Colon (tissue), 2 donors: ENCODE data around the gene SLC45A3.

Experiments used
- FAIRE-seq: peaks from 2 replicates; lab custom pipeline; 2012; peaks lifted over from hg19 to GRCh38; lab: Jason Lieb, UNC
- donor health status: control.
- donor health status: control.

Gene SLC45A3

DNA sequence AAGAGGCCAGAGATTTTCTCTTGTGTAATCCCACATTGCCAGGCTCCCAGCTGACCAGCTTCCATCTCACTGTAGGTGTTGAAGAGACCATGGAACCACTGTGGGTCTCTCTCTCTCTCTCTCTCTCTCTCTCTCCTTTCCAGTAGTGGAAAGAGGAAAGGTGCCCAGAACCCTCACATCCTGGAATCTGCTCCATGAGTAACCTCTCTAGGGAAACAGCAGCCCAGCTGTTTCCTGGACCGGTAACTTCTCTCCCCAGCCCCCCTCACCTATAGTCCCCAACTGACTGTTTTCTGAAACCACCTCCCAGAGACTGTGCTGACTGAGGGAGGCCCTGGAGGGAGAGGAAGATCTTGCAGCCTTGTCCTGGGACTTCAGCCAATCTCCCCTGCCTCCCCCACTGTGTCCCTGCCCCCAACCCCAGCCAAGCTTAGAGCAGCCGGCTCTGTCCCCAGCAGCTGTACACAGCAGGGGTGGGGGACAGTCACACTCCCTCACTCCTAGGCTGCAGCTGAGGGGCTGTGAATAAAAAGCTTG lies 20.6 kb upstream of the SLC45A3 start:
- FAIRE-seq = no peak

DNA sequence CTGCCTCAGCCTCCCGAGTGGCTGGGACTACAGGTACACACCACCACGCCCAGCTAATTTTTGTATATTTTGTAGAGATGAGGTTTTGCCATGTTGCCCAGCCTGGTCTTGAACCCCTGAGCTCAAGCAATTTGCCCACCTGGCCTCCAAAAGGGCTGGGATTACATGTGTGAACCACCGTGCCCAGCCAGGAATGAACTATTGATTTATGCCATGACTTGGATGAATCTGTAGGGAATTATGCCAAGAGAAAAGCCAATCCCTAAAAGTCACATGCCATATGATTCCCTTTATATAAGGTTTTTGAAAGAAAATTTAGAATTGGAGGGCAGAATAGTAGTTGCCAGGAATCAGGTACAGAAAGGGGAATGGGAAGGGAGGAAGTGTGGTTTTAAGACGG lies 19.1 kb upstream of the SLC45A3 start:
- no peak for FAIRE-seq

DNA sequence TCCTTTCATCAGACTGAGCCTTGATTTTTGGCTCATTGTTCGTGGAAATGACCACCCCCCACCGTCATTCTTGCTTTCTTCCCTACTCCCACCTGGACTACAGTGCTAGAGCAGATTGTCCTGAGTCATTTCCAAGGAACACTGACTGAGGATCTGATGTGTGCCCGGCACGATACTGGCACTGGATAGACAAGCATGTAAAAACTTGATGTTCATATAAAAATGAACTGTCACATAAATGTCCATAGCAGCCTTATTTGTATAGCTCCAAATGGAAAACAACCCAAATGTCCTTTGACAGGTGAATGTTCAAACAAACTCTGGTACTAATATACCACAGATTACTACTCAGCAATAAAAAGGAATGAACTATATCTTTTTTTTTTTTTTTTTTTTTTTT lies 18.6 kb upstream of the SLC45A3 start:
- no peak for FAIRE-seq

DNA sequence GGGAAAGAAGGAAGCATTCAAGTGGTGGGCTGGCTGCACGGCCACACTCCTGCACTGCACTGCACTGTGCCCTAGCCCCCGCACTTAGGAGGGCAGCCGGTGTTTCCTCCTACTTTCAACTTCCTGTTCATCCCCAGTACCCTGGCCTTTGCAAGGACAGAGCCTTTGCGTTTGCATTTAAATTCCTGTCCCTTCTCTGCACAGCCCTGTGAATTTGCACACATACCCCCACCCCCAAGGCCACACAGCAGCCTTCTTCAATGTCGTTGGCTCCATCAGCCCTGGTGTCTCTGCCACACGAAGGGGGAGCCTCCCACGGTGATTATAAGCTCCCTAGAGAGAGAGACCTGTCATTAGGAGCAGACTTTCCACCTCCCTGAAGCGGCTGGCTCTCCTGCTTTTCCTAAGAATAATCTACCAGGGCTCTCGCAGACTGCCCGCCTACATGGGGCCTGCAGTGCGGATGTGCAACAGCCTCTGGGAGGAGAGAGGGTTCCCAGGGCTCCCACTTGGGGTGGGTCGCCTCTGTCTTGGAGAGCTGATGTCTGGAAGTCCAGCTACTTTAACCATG lies 13.2 kb upstream of the SLC45A3 start:
- FAIRE-seq = no peak

DNA sequence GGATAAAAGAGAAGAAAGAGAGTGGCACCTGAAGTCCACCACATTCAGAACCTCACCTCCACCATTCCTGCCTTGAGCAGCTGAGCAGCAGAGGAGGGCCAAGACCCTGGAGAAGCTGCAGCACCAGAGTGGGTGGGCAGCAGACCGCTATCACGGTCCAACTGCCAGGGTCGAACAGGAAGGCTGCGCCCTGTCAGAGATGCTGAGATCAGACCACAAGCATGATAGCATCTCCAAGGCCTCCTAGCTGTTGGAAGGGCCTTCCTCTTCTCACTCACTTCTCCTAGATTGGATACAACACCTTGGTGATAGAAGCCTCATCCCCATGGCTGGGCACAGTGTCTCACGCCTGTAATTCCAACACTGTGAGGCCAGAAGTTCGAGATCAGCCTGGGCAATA lies 12.1 kb upstream of the SLC45A3 start:
- no peak for FAIRE-seq

DNA sequence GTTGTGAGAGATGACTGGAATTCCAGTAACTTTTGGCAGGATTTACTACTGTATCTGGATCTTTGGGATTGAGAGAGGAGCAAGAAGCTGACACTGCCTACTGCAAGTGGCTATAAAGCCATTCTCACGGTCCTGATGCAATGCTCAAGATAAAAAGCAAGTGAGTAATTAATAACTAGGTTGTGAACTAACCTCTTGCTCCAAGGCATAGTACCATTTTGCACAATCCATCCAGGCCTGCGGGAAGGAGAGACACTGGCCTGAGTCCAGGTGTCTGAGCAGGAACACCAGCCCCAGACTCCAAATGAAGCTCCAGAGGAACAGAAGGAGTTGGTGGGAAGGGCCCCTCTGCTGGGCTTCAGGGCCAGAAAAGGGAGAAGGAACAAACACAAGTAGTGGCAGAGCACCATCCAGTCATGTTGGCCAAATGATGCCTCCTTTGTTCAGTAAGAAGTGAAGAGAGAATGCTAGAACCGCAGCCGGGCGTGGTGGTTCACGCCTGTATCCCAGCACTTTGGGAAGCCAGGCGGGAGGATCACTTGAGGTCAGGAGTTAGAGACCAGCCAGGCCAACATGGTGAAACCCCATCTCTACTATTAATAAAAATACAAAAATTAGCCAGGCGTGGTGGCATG lies 9.9 kb upstream of the SLC45A3 start:
- FAIRE-seq = no peak

DNA sequence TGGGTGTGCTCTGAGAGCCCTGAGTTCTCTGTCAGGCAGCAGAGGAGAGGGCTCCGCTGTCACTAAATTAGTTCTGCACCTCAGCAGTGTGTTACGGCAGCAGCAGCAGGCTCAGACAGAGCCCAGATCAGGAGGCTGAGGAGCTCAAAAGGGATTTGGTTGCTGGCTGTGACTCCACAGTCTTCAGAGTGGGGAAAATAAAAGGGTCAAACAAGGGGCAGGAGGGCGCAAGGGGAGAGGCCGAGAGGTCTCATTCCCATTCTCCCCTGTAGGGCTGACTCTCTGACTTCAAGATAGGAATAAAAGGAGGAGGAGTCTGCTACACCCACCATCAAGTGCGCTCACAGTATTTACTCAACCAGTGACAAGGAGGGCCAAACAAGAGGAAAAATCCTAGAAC lies 9.2 kb upstream of the SLC45A3 start:
- FAIRE-seq = no peak

DNA sequence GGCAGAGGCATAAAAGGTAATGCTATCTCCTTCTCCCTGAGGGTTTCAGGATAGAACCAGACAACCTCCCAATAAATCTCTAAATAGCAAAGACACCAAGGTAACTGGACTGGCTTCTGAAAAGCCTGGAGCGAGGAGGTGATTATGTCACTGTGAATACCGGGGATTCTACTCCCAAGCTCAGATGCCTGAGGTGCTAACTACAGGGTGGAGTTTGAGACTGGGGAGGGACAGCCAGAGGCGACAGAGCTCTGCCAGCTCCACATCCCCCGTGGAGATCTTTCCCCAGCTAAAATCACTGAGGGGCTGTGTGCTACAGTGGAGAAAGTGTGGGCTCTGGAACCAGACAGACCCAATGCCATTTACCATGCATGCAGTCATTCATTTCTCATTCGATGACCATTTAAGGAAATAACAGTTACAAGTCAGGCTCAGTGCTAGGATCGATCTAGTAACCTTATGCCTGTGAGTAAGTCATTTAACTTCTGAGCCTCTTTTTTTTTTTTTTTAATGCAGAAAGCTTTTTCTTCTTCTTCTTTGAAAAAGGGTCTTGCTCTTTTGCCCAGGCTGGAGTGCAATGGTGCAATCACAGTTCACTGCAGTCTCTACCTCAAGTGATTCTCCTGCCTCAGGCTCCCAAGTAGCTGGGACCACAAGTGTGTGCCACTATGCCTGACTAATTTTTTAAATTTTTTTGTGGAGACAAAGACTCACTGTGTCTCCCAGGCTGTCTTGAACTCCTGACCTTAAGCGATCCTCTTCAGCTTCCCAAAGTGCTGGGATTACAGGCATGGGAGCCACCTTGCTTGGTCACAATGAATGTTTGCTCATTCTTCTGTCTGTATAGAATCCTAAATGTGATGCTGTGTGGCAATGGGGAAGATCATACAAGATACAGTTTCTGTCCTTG lies 8.1 kb upstream of the SLC45A3 start:
- no peak for FAIRE-seq

- FAIRE-seq = no peak
These were observed 6.9 kb upstream of the SLC45A3 start for GRCh38 chr1:205687242-205687641.

DNA sequence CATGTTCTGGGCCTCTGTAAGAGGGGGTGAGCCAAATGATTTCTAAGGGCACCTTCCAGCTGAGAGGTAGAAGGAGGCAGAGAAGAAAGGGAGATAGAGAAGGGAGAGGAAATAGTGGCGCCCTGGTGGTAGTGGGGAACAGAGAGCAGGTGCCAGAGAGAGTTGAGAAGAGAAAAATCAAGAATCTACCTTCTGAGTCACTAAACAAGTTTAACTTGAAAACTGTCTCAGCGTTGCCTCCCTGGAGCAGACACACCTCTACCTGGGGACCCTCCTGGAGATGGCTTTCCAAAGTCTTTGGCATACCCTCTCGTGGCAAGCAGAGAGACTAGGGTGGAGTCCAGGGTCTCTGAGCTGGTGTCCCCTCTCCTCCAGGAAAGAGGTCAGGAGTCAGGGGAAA lies 1.1 kb upstream of the SLC45A3 start:
- FAIRE-seq = no peak

DNA sequence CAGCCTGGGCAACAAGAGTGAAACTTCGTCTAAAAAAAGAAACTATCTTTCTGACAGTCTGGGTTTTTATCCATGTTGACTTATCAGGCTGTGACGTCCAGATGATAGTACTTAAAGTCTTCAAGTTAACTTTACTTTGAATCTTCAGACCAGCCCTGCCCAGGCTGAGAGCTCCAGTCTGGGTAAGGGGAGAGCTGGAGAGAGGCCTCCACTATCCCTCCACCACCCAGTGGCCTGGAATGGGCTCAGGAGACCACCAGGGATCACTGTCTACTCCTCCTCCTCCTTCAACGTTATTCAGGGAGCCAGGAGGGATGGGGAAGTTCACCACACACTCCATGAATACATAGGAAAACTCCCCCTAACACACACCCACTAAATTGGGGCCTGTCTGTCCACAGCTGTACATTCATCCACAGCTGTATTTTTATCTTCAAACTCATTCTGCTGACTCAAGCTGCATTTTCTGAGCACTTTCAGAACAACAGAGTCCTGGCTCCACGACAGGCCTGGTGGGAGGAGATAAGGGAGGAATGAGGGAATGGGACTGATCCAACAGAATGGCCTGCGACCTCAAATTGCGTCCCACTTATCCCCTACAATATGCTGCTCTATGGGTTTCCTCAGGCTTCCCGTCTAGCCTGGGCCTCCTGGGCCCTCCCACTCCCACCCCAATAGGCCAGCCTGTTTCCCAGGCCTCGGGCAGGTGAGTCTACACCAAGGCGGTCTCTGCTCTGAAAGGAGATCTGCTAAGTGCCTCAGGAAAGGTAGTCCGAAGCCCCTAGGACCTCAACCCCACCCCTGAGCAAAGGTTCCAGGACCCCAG lies 1.8 kb downstream of the SLC45A3 start:
- FAIRE-seq = no peak

DNA sequence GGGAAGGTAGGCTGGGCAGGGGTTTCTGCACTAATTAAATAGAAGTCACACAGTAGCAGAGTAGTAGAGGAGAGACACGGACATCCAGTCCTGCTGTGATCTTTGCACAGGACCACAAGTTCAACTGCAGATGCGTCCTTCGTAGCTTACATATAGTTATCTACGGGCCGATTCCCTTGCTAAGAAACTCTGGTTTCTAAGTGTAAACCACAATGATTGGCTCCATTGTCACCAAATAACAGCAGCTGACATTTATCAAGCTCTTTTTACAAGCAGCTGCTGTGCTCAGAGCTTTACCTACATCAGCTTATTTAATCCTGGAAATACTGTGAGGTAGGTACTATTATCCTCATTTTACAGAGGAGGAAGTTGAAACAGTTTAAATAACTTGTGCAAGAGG lies 3.1 kb downstream of the SLC45A3 start:
- FAIRE-seq = no peak

DNA sequence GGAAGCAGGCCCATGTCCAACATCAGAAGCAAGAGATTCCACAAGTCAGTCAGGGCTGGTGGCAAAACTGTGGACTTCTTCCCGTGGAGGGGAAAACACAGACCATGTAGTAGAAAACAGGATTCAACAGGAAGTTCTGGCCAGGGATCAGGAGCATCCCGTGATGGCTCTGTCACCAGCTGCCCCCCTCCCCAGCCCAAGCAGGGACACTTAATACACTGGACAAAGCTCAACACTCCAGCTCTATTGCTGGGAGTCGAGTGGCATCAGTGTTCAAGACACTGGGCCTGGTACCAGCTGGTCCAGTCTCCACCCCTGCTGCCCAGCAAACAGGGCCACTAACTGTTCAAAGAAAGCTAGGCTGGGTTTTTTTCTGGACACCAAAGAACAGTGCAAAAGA lies 3.7 kb downstream of the SLC45A3 start:
- no peak for FAIRE-seq

DNA sequence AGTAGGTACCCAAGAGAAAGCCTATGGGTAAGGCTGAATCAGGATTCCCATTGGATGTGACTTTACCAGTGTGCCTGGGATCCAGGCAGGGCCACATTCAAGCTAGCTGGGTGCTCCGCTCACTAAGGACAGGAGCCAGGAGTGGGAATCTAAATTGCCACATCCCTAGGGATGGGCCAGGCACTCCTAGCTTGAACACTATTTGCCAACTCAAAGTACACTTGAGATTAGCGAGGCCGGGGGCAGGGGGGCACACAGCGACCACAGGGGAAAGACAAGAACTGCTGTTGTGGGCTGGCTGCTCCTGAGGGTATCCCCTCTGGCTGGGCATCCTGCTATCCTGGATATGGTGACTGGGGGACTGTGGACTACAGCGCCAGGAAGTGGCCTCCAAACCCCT lies 4.3 kb downstream of the SLC45A3 start:
- FAIRE-seq = no peak

DNA sequence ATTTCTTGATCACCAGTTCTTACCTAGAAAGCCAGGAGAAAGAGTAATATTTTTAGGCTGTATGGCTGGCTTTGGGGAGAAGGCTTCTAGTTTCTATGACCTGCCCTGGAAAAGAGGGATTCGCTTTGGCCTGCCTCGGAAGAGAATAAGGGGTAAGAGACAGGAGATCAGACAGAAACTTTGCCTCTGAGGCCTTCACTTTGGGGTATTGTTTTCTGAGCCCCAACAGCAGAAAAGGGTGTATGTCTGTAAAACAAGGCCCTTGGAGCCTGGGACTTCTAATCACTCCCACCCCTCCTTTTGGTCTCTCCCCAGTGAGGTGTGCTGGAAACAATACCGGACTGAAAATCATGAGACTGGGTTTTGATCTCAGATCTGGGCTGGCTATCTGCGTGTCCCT lies 5.1 kb downstream of the SLC45A3 start:
- FAIRE-seq = no peak

GRCh38 chr1:205672970-205673369 lies 7.3 kb downstream of the SLC45A3 start:
- FAIRE-seq = no peak

DNA sequence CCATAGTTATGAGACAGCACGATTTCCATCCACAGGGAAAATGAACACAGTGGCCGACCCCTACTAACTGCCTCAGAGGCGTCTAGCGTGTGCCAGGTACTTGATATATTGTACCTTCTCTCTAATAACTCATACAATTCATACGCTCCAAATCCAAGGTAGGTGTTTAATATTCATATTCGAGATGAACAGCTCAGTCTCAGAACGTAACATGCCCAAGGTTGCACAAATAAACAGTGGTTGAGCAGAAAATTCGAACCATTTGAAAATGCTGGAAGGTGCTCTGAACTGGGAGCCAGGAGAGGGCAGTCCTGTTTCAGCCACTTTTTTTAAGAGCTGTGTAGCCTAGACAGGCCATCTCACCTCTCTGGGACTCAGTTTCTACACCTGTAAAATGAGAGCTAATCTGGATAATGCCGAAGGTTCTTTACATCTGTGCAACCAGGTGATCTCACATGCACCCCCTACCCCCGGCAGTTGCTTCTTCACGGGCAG lies 7.9 kb downstream of the SLC45A3 start:
- no peak for FAIRE-seq

DNA sequence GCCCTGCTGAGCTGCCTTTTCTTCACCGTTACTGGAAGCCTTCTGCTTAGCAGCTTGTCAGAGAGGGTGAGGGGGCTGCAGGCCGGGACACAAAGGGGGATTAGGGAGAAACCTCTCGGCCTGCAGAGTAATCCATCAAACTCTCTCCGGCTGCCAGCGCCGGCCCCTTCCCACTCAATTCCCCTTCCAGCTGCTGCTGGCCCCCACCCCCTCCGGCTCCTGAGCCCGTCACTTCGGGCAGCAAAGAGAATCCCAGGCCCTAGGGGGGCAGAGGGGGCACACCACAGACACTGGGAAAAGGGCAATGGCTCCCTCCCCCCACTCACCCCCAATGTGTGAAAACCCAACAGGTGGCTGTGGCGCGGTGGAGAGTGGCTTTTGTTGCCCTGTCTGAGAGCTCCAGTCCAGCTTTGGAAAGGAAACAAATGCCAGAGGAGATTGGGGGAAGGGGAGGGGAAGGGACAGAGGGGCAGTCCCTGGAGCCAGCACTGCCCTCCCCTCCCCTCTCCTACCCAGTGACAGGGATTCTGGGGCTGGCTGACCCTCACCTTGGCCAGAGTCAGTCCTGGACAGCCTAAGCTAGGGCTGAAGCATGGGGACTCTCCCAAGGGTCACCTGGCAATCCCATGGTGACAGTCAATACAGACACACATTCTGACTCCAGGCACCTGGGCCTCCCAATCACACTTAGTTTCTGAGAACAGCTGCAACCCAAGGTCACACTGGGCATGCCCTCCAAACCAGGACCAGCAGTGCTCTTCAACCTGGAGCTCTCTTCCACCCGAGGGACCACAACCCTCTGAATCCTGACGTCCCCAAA lies 9.5 kb downstream of the SLC45A3 start:
- FAIRE-seq = no peak

GRCh38 chr1:205670150-205670446 lies 10.2 kb downstream of the SLC45A3 start:
- no peak for FAIRE-seq

DNA sequence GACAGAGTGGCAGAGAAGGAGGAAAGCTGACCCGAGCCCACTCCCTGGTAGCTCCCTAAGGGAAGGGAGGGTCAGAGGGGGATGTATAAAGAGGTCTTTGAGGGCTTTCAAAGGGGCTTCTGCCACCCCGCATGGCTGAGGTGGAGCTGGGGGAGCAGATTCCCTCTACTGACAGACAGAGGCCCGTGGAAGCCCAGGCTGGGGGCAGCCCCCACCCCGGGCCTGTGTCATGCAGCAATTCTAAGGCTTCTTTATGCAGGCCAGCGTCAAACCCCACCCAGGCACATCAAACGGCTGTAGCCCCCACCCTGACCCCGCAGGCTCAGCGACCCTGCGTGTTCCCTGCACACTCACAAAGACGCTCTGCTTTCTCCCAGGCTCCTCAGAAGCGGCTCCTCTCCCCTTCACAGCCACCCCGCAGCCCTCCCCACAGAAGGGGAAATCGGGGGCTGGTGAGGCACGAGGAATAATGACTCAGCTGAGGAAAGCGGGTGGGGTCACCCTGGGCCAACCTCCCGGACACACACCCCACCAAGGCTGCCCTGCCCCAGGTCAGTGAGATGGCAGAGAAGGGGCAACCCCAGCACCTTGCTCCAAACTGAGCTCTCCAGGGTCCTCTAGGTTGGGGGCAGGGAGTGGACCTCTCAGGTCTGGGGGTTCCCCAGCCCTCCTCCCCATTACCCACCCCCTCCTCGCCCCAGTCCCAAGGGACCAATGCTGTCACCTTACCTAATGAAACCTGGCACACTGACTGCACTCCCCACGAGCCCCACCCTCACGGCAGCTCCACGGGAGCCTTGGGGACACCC lies 10.8 kb downstream of the SLC45A3 start:
- FAIRE-seq = no peak

DNA sequence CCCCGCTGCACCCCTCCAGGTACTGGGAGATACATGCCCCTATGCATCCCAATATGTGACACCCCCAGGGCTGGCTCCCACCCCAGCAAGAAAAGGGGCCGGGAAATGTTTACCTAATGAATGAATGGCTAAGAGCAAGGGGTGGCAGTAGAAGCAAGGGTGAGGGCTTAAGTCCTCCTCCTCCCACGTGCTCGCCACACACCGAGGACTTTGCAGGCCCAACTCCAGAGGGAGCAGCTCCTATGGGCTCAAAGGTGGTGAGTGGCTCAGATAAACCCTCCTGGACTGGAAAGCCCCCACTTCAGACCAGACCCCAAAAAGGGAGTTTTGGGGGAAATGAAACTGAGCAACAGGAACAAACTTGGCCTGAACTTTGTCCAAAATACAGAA lies 11.4 kb downstream of the SLC45A3 start:
- no peak for FAIRE-seq
